Fibroblast of peridontal ligament (primary cell): Measurements from ENCODE around the gene NPTXR.

Source experiments
- DNase-seq: peaks from one replicate; pipeline ENCODE4 v3.0.0-alpha.2; 2010; ENCODE audit errors: extremely low read depth

NPTXR gene

GRCh38 chr22:38843657-38844314, at the start of gene NPTXR:
NPTXR (minus strand) TSS chr22:38844028.
- DNase-seq: peak; percentile 20

GRCh38 chr22:38891256-38891655, 47.4 kb upstream of the NPTXR start:
- no peak for DNase-seq

- DNase-seq: no peak
These were observed 46.5 kb upstream of the NPTXR start for GRCh38 chr22:38890377-38890776.

GRCh38 chr22:38886333-38886732, 42.5 kb upstream of the NPTXR start:
- DNase-seq: no peak

- no peak for DNase-seq
These were observed 39.3 kb upstream of the NPTXR start for GRCh38 chr22:38882972-38883622.

GRCh38 chr22:38881997-38882879, 38.4 kb upstream of the NPTXR start:
- DNase-seq: no peak

- DNase-seq: peak; percentile 97
These were observed 37.6 kb upstream of the NPTXR start for GRCh38 chr22:38881464-38881871.

GRCh38 chr22:38879961-38880360, 36.1 kb upstream of the NPTXR start:
- no peak for DNase-seq

- no peak for DNase-seq
These were observed 35.4 kb upstream of the NPTXR start for GRCh38 chr22:38879108-38879729.

- no peak for DNase-seq
These were observed 34.2 kb upstream of the NPTXR start for GRCh38 chr22:38878001-38878400.

- DNase-seq: no peak
These were observed 30.8 kb upstream of the NPTXR start for GRCh38 chr22:38874529-38875222.

GRCh38 chr22:38873469-38874411, 29.9 kb upstream of the NPTXR start:
- no peak for DNase-seq

- peak; percentile 47 for DNase-seq
These were observed 29.0 kb upstream of the NPTXR start for GRCh38 chr22:38872831-38873248.

- DNase-seq: peak; percentile 86
These were observed 28.5 kb upstream of the NPTXR start, which contains the start of gene CBX6 for GRCh38 chr22:38872172-38872830. CBX6 (minus strand) TSS chr22:38872216; CDS start chr22:38872190, 26 bp downstream.

GRCh38 chr22:38871360-38872171, 27.7 kb upstream of the NPTXR start:
- peak; percentile 12 for DNase-seq

GRCh38 chr22:38870791-38871359, 27.0 kb upstream of the NPTXR start:
- no peak for DNase-seq

GRCh38 chr22:38870312-38870741, 26.5 kb upstream of the NPTXR start:
- peak; percentile 83 for DNase-seq

GRCh38 chr22:38869663-38870062, 25.8 kb upstream of the NPTXR start:
- DNase-seq: no peak
